NK-92 treated with Interleukin-12 subunit alpha and Interleukin-12 subunit beta, amount 100 ng/mL, for 24 hours (cell line): ENCODE results near the gene AFP.

ENCODE experiments used
- DNase-seq: peaks from one replicate; lab custom pipeline; 2025; lab: John Stamatoyannopoulos, UW

The AFP gene

GRCh38 chr4:73459048-73459421, 23.0 kb downstream of the AFP start:
- DNase-seq = no peak

- DNase-seq = no peak
Observed at GRCh38 chr4:73460913-73461522, 25.0 kb downstream of the AFP start.

GRCh38 chr4:73468170-73468569, 32.1 kb downstream of the AFP start:
- no peak for DNase-seq

GRCh38 chr4:73470728-73471127, 34.7 kb downstream of the AFP start:
- DNase-seq = no peak

DNA sequence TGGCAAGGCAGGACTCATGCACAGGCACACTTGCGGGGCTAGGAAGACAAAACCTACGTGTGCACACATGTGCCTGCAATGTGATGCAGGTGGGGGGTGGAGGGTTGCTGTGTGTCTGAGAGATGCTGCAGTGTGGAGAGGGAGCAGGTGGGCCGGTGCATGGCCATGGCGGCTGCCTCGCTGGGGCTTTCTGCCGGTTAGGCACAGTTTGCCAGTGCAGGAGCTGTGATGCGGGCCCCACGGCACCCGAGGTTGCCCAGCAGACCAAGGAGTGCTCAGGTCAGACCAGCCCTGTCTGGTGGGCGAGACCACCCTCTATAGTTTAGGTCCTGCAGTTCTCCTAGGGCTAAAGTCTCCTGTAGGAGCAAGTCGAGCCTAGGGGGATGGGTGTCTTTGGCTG, 41.2 kb downstream of the AFP start:
- no peak for DNase-seq

DNA sequence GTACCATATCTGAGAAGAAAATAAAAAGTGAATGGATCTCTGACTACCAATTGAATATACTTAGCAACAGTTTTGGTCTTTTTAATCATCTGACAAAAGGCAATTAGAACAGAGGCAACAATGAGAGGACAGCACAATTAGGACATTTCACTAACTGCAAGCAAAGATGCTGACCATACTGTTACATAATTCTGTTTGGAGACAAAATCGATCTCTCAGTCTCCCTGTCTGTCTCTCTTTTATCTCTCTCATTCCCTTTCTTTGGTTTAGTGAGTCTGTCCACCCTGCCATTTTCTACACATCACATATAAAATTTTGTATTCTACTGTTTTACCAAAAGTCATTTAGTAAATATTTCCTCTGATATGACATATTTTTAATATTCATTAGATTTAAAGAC, 43.3 kb downstream of the AFP start:
- no peak for DNase-seq

GRCh38 chr4:73481358-73481757, 45.3 kb downstream of the AFP start, which contains the start of gene AFM:
AFM (plus strand) TSS chr4:73481745; CDS start chr4:73481776, 31 bp downstream.
- DNase-seq = no peak

GRCh38 chr4:73485085-73485484, 49.1 kb downstream of the AFP start:
- no peak for DNase-seq

DNA sequence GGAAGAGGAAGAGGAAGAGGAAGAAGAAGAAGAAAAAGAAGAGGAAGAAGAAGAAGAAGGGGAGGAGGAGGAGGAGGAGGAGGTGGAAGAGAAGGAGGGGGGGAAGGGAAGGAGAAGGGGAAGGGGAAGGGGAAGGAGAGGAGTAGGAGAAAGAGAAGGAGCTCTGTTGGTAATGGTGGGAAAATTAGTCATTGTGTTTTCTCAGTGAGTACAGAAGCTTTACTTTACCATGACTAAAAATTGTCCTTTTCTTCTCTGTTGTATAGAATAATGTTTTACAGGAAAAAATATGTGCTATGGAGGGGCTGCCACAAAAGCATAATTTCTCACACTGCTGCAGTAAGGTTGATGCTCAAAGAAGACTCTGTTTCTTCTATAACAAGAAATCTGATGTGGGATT, 49.6 kb downstream of the AFP start:
- DNase-seq = no peak

- no peak for DNase-seq
Observed at GRCh38 chr4:73486497-73486896, 50.5 kb downstream of the AFP start.

GRCh38 chr4:73487233-73487632, 51.2 kb downstream of the AFP start:
- DNase-seq = no peak

GRCh38 chr4:73499996-73500765, 64.2 kb downstream of the AFP start:
- no peak for DNase-seq

DNA sequence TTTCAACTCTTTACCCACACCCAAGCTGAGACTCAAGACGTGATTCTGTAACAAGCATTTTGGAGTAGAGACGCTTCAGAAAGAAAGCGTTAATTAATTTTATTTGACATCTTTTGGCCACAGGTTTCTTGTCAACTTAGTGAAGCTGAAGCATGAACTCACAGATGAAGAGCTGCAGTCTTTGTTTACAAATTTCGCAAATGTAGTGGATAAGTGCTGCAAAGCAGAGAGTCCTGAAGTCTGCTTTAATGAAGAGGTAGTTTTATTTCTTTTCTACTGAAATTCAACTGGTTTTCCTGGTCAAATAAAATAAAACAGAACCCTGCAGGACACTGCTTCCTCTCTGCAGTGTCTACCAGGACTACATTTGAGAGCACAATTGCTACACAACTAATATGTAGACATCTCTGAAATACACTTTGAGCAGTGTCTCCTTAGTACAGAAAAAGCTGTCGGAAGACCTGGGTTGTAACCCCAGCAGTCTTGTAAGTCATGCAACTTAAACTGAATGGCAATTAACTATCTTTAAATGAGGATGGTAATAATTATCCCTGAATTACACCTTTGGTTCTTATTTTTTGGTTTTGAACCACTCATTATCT, 65.7 kb downstream of the AFP start:
- no peak for DNase-seq

- no peak for DNase-seq
Observed at GRCh38 chr4:73505567-73505966, 69.5 kb downstream of the AFP start.
